ENCODE results near the gene PATL1.

DNA sequence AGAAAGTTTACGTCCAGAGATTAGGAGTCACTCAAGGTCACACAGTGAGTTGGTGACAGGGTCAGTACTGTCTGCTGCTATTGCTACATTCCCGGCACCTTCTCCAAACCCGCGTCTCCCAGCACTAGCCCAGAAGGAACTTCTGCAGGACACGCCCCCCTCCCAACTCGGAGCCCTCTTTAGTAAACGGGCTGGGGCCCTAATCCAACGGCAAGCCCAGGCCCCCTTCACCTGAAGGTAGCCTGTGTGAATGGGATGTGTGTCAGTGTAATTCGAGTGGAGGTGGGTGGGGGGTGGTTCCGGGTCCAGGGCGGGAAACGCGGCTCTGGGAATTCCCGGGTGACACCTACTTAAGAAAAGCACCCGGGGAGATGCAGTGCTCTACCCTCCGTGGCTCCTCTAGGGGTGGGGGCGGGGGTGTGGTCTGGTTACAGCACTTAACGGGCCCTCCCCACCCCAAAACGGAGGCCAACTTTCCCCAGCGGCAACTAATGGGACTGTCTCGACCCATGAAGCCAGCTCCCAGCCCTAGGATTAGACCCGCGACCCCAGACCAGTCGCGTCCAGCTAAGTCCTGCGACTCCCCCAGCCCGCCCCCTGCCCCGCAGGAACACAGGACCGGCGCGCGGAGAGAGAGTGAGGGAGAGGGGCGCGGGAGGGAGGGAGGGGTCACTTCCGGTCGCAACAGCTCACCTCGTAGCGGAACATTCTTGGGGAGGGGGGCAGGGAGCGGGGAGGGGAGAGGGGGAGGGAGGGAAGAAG lies 468 bp downstream of the PATL1 start:
- TF ChIP-seq, protein P1, sequence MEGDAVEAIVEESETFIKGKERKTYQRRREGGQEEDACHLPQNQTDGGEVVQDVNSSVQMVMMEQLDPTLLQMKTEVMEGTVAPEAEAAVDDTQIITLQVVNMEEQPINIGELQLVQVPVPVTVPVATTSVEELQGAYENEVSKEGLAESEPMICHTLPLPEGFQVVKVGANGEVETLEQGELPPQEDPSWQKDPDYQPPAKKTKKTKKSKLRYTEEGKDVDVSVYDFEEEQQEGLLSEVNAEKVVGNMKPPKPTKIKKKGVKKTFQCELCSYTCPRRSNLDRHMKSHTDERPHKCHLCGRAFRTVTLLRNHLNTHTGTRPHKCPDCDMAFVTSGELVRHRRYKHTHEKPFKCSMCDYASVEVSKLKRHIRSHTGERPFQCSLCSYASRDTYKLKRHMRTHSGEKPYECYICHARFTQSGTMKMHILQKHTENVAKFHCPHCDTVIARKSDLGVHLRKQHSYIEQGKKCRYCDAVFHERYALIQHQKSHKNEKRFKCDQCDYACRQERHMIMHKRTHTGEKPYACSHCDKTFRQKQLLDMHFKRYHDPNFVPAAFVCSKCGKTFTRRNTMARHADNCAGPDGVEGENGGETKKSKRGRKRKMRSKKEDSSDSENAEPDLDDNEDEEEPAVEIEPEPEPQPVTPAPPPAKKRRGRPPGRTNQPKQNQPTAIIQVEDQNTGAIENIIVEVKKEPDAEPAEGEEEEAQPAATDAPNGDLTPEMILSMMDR (IDR thresholded peaks at IDR 0.05) = peak in 2 of 3 experiments; percentile 20 to 49
- TF ChIP-seq POLR2A (IDR thresholded peaks at IDR 0.05) = no peak
